Mesenchymal stem cell (in vitro differentiated cells and primary cell): Measurements from ENCODE around the gene CLEC9A.

Experiments
- DNase-seq: peaks from one replicate; pipeline ENCODE4 v3.0.0-alpha.2; 2013
- H2AFZ ChIP-seq: one replicate; pipeline ENCODE4 v1.6.1; 2013; ENCODE audit warnings: low read depth, mild to moderate bottlenecking, control low read depth, inconsistent platforms, low read length, moderate library complexity
- H2AK5ac ChIP-seq: 2 replicates; pipeline ENCODE4 v1.6.1; 2013; ENCODE audit warnings: low read length, moderate library complexity, mild to moderate bottlenecking, inconsistent platforms; ENCODE audit not compliant: severe bottlenecking
- H2BK120ac ChIP-seq: one replicate; pipeline ENCODE4 v1.6.1; 2013; ENCODE audit warnings: low read depth, mild to moderate bottlenecking, inconsistent platforms, low read length, moderate library complexity
- H2BK12ac ChIP-seq, 2 experiments: one replicate each; pipeline ENCODE4 v1.6.1; 2013; ENCODE audit warnings: inconsistent platforms in 2 of 2, low read length in 2 of 2, mild to moderate bottlenecking in 2 of 2, moderate library complexity in 2 of 2, control low read depth in 1 of 2
- H2BK15ac ChIP-seq: one replicate; pipeline ENCODE4 v1.6.1; 2013; ENCODE audit warnings: mild to moderate bottlenecking, low read depth, inconsistent platforms; ENCODE audit not compliant: poor library complexity, severe bottlenecking
- H2BK5ac ChIP-seq: 2 replicates; pipeline ENCODE4 v1.6.1; 2013; ENCODE audit warnings: low read depth, mild to moderate bottlenecking, low read length, control low read depth, inconsistent platforms; ENCODE audit not compliant: poor library complexity, severe bottlenecking
- H3K14ac ChIP-seq, 2 experiments: one replicate each; pipeline ENCODE4 v1.6.1; 2013; ENCODE audit warnings: inconsistent platforms in 2 of 2, low read length in 2 of 2, control low read depth in 1 of 2, mild to moderate bottlenecking in 1 of 2, moderate library complexity in 1 of 2
- H3K18ac ChIP-seq, 2 experiments: one replicate each; pipeline ENCODE4 v1.6.1; 2013; ENCODE audit warnings: inconsistent platforms in 2 of 2, low read length in 2 of 2, control low read depth in 1 of 2, low read depth in 1 of 2, mild to moderate bottlenecking in 1 of 2
- H3K23ac ChIP-seq, 2 experiments: one replicate each; pipeline ENCODE4 v1.6.1; 2013; ENCODE audit warnings: inconsistent platforms in 2 of 2, low read length in 2 of 2, mild to moderate bottlenecking in 2 of 2, moderate library complexity in 2 of 2, control low read depth in 1 of 2
- H3K27ac ChIP-seq: 2 replicates; pipeline ENCODE4 v1.5.1; 2013; ENCODE audit warnings: mild to moderate bottlenecking, moderate library complexity, low read length, control low read depth, inconsistent platforms; ENCODE audit not compliant: poor library complexity, severe bottlenecking
- H3K27me3 ChIP-seq, 2 experiments: 2 replicates each; pipeline versions ENCODE4 v1.6.1 to v1.7.0; 2013; ENCODE audit warnings: low read length in 2 of 2, mild to moderate bottlenecking in 2 of 2, moderate library complexity in 2 of 2, control low read depth in 1 of 2, inconsistent platforms in 1 of 2; ENCODE audit not compliant: control insufficient read depth in 1 of 2, insufficient read depth in 1 of 2
- H3K36me3 ChIP-seq, 2 experiments: 2 replicates each; pipeline versions ENCODE4 v1.6.1 to v1.7.0; 2013; ENCODE audit warnings: low read length in 2 of 2, control low read depth in 1 of 2, inconsistent platforms in 1 of 2, low read depth in 1 of 2, mild to moderate bottlenecking in 1 of 2; ENCODE audit not compliant: insufficient read depth in 2 of 2, control insufficient read depth in 1 of 2
- H3K4ac ChIP-seq, 2 experiments: one replicate each; pipeline ENCODE4 v1.6.1; 2013; ENCODE audit warnings: inconsistent platforms in 2 of 2, low read length in 2 of 2, mild to moderate bottlenecking in 2 of 2, moderate library complexity in 2 of 2, control low read depth in 1 of 2, low read depth in 1 of 2
- H3K4me1 ChIP-seq: 2 replicates; pipeline ENCODE4 v1.6.1; 2013; ENCODE audit warnings: low read depth, low read length, control low read depth; ENCODE audit not compliant: control insufficient read depth, insufficient read depth
- H3K4me2 ChIP-seq: 2 replicates; pipeline ENCODE4 v1.6.1; 2013; ENCODE audit warnings: low read length, mild to moderate bottlenecking, inconsistent platforms; ENCODE audit not compliant: poor library complexity, severe bottlenecking
- H3K4me3 ChIP-seq, 2 experiments: 2 replicates each; pipeline versions ENCODE4 v1.5.1 to v1.7.0; 2013; ENCODE audit warnings: low read length in 2 of 2, mild to moderate bottlenecking in 2 of 2, control low read depth in 1 of 2, low read depth in 1 of 2; ENCODE audit not compliant: insufficient read depth in 1 of 2
- H3K79me1 ChIP-seq: replicated peaks from 2 replicates; pipeline ENCODE4 v1.6.1; 2013; ENCODE audit warnings: mild to moderate bottlenecking, control low read depth, low read length, inconsistent platforms; ENCODE audit not compliant: poor library complexity, severe bottlenecking
- H3K9ac ChIP-seq: 2 replicates; pipeline ENCODE4 v1.7.0; 2013; ENCODE audit warnings: mild to moderate bottlenecking, low read length, moderate library complexity
- H3K9me3 ChIP-seq: 2 replicates; pipeline ENCODE4 v1.7.0; 2013; ENCODE audit warnings: mild to moderate bottlenecking, low read length; ENCODE audit not compliant: control insufficient read depth
- H4K8ac ChIP-seq: one replicate; pipeline ENCODE4 v1.6.1; 2013; ENCODE audit warnings: inconsistent platforms, mild to moderate bottlenecking, low read length, moderate library complexity
- H4K91ac ChIP-seq: one replicate; pipeline ENCODE4 v1.6.1; 2013; ENCODE audit warnings: mild to moderate bottlenecking, low read length, inconsistent platforms
- WGBS: methylation state at CpG from one replicate; pipeline ENCODE4 v1.1.7; 2013; ENCODE audit warnings: mixed read lengths; 5-methylcytosine and 5-hydroxymethylcytosine counted together

The CLEC9A gene

GRCh38 chr12:10068644-10069043 is 38.2 kb downstream of the CLEC9A start:
- H4K91ac ChIP-seq, result no peak overlapping the region
- no peak overlapping the region for H3K4ac ChIP-seq
- H3K4me2 ChIP-seq, result no peak overlapping the region
- no peaks in the 10 kb centered on the region for H3K9me3 ChIP-seq
- H3K79me1 ChIP-seq, result no peaks in the 10 kb centered on the region
- no peaks in the 10 kb centered on the region for H3K36me3 ChIP-seq
- DNase-seq, result no peak
- H2BK12ac ChIP-seq, result peak overlapping the region in 1 of 2 experiments; percentile 81
- WGBS, result 100% methylated on average over 1 of the region's 1 CpG
- H3K27me3 ChIP-seq, result peaks cover 0 to 4% of the 10 kb centered on the region in 2 experiments
- H3K9ac ChIP-seq, result no peak overlapping the region
- H3K4me1 ChIP-seq, result no peaks in the 10 kb centered on the region
- no peak overlapping the region for H2AFZ ChIP-seq
- no peak overlapping the region for H2BK5ac ChIP-seq
- no peak overlapping the region for H2AK5ac ChIP-seq
- no peak overlapping the region for H3K14ac ChIP-seq
- H3K23ac ChIP-seq, result no peak overlapping the region
- no peak overlapping the region for H2BK120ac ChIP-seq
- no peak overlapping the region for H3K18ac ChIP-seq
- H3K4me3 ChIP-seq, result no peak overlapping the region
- no peak overlapping the region for H2BK15ac ChIP-seq
- H3K27ac ChIP-seq, result no peak overlapping the region
- no peak overlapping the region for H4K8ac ChIP-seq

GRCh38 chr12:10069099-10069498 is 38.6 kb downstream of the CLEC9A start:
- Histone ChIP-seq H2BK5ac (no peak overlapping the region), H4K91ac (no peak overlapping the region), H2BK120ac (no peak overlapping the region), H3K79me1 (no peaks in the 10 kb centered on the region), H3K4ac (no peak overlapping the region), H2BK15ac (no peak overlapping the region), H3K14ac (no peak overlapping the region), H3K27me3 (peaks cover 0 to 4% of the 10 kb centered on the region in 2 experiments), H3K18ac (no peak overlapping the region), H3K9me3 (no peaks in the 10 kb centered on the region), H3K9ac (no peak overlapping the region), H2AFZ (no peak overlapping the region), H3K4me3 (no peak overlapping the region), H3K27ac (no peak overlapping the region), H2BK12ac (no peak overlapping the region), H3K36me3 (no peaks in the 10 kb centered on the region), H3K4me2 (no peak overlapping the region), H3K4me1 (no peaks in the 10 kb centered on the region), H2AK5ac (no peak overlapping the region), H3K23ac (no peak overlapping the region), H4K8ac (no peak overlapping the region)
- WGBS, result 19% methylated on average over 3 of the region's 4 CpGs
- peak; percentile 83 for DNase-seq

DNA sequence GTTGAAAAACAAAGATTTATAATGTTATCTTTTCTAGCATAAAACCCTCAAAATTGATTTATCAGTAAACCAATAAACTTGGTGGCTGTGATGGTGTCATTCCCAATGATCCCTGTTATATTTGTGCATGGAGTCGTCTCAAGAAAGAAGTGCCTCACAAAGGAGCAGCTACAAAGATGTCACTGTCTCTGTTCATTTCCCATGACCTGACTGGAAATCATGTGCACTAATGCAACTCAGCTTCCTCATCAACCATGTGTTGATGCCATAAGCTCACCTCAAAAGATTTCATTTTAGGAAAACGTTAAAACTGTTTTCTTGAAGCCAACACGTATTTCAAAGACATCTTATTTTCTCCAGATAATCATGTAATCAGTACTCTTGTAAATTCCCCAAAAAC is 39.5 kb downstream of the CLEC9A start:
- no peak overlapping the region for H3K23ac ChIP-seq
- H3K4me1 ChIP-seq, result no peaks in the 10 kb centered on the region
- H3K9me3 ChIP-seq, result no peaks in the 10 kb centered on the region
- no peak overlapping the region for H3K9ac ChIP-seq
- no peak for DNase-seq
- H4K8ac ChIP-seq, result no peak overlapping the region
- no peak overlapping the region for H4K91ac ChIP-seq
- peaks cover 0 to 4% of the 10 kb centered on the region in 2 experiments for H3K27me3 ChIP-seq
- no peak overlapping the region for H3K14ac ChIP-seq
- H3K36me3 ChIP-seq, result no peaks in the 10 kb centered on the region
- no peak overlapping the region for H3K4ac ChIP-seq
- H2BK15ac ChIP-seq, result no peak overlapping the region
- no peak overlapping the region for H3K27ac ChIP-seq
- H2BK5ac ChIP-seq, result no peak overlapping the region
- H2AK5ac ChIP-seq, result no peak overlapping the region
- H3K4me2 ChIP-seq, result no peak overlapping the region
- H3K4me3 ChIP-seq, result no peak overlapping the region
- no peak overlapping the region for H2BK120ac ChIP-seq
- no peak overlapping the region for H2AFZ ChIP-seq
- H3K18ac ChIP-seq, result peak overlapping the region in 1 of 2 experiments; percentile 46
- H2BK12ac ChIP-seq, result peak overlapping the region in 1 of 2 experiments; percentile 29
- WGBS, result 28% methylated on average over 3 of the region's 3 CpGs
- no peaks in the 10 kb centered on the region for H3K79me1 ChIP-seq

- Histone ChIP-seq H3K14ac (no peak overlapping the region), H2BK5ac (no peak overlapping the region), H3K23ac (no peak overlapping the region), H3K79me1 (no peaks in the 10 kb centered on the region), H3K9me3 (no peaks in the 10 kb centered on the region), H2BK15ac (no peak overlapping the region), H3K4ac (no peak overlapping the region), H3K4me2 (no peak overlapping the region), H2BK12ac (no peak overlapping the region), H4K91ac (no peak overlapping the region), H3K36me3 (no peaks in the 10 kb centered on the region), H2AFZ (no peak overlapping the region), H3K4me1 (no peaks in the 10 kb centered on the region), H3K27me3 (peaks cover 0 to 4% of the 10 kb centered on the region in 2 experiments), H2BK120ac (no peak overlapping the region), H3K27ac (no peak overlapping the region), H4K8ac (no peak overlapping the region), H2AK5ac (no peak overlapping the region), H3K9ac (no peak overlapping the region), H3K18ac (no peak overlapping the region), H3K4me3 (no peak overlapping the region)
- DNase-seq, result no peak
- 98% methylated on average over 4 of the region's 4 CpGs for WGBS
Observed at GRCh38 chr12:10070380-10070779, 39.9 kb downstream of the CLEC9A start.
